ENCODE results near the gene NPDC1.

DNA sequence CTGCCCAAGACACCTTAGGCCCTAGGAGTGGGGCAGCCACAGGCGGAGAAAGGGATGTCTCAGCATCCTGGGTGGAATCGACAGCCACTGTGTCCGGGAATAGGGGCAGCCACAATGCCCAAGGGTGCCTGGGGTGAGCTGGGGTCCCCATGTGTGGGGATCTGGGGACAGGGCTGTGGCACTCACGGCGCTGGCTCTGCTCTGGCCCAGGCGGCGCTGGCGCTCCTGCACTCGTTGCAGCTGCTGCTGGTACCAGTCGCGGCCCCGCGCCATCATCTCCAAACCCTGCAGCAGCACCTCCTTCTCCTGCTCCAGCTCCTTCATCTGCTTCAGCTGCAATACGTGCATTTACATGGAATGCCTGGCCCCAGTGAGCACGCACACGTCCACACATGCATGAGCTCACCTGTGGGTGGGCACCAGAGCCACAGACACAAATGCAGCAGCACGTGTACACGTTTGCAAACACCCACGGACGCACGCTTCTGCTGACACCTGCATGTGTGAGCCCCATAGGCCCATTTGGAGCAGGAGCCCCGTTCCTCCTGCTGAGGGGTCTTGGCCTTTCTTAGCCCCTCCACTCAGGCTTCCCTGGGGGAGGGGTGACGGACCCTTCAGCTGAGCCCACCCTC is 19.5 kb upstream of the NPDC1 start:
- TF ChIP-seq, protein P1, sequence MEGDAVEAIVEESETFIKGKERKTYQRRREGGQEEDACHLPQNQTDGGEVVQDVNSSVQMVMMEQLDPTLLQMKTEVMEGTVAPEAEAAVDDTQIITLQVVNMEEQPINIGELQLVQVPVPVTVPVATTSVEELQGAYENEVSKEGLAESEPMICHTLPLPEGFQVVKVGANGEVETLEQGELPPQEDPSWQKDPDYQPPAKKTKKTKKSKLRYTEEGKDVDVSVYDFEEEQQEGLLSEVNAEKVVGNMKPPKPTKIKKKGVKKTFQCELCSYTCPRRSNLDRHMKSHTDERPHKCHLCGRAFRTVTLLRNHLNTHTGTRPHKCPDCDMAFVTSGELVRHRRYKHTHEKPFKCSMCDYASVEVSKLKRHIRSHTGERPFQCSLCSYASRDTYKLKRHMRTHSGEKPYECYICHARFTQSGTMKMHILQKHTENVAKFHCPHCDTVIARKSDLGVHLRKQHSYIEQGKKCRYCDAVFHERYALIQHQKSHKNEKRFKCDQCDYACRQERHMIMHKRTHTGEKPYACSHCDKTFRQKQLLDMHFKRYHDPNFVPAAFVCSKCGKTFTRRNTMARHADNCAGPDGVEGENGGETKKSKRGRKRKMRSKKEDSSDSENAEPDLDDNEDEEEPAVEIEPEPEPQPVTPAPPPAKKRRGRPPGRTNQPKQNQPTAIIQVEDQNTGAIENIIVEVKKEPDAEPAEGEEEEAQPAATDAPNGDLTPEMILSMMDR (IDR thresholded peaks at IDR 0.05): no peak
- no peak for TF ChIP-seq POLR2A (IDR thresholded peaks at IDR 0.05)

Data from breast epithelium (tissue), 3 donors.